ENCODE data around the gene IL36G. TPM values are rescaled to one million over a fixed set of nuclear protein-coding genes. Genes with fewer than 3 reads are reported as not detected.

Gene IL36G
- total RNA-seq, 1 experiment from 2014 or later = not detected

DNA sequence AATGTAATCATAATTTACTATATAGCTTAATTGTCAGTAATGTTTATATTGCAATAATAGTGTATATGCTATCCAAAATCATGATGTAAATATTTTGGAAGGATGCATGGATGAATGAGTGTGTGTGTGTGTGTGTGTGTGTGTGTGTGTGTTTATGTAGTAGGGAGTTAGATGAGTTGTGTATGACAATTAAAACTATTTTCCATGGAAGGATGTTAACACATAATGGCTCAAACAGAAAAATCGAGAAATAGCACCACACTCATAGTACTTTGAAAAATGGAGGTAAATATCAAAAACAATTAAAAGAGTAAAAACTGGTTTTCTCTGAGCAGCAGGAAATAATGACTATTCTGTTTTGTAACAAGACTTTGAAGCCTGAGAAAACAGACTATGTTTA lies 19.3 kb downstream of the IL36G start:
- no peak overlapping the region for H3K4me3 Mint-ChIP-seq (ENCODE audit: unreplicated experiment)
- H3K36me3 Mint-ChIP-seq (ENCODE audit: insufficient read depth, unreplicated experiment) = no peaks in the 10 kb centered on the region
- Histone ChIP-seq H3K4me3 (ENCODE audit: low read depth, low read length) (no peak overlapping the region), H3K27me3 (replicated peaks; ENCODE audit: control insufficient read depth, insufficient read depth, low read length) (no peaks in the 10 kb centered on the region), H3K9me3 (peaks cover 11% of the 10 kb centered on the region), H3K36me3 (ENCODE audit: control insufficient read depth, insufficient read depth, low read length) (no peaks in the 10 kb centered on the region), H3K4me1 (no peaks in the 10 kb centered on the region)
- DNase-seq = no peak
- ChIA-PET CTCF (no interaction called here), POLR2A (no interaction called here)
- peaks cover 40% of the 10 kb centered on the region for H3K9me3 Mint-ChIP-seq (ENCODE audit: unreplicated experiment)
- no peaks in the 10 kb centered on the region for H3K4me1 Mint-ChIP-seq (ENCODE audit: low read depth, unreplicated experiment)
- no peak overlapping the region for H3K27ac Mint-ChIP-seq (ENCODE audit: unreplicated experiment)
- no peak for TF ChIP-seq CTCF (IDR thresholded peaks at IDR 0.05; ENCODE audit: insufficient read depth in 1 of 2, low read depth in 1 of 2, low read length in 1 of 2, severe bottlenecking in 1 of 2, unreplicated experiment in 1 of 2)
- no TSS peak for BruUV-seq (replicated peaks)
- H3K27me3 Mint-ChIP-seq (ENCODE audit: insufficient read depth, unreplicated experiment) = no peaks in the 10 kb centered on the region
- intact Hi-C loops (cut with micrococcal nuclease; ENCODE audit: unreplicated experiment) = no loop called here

DNA sequence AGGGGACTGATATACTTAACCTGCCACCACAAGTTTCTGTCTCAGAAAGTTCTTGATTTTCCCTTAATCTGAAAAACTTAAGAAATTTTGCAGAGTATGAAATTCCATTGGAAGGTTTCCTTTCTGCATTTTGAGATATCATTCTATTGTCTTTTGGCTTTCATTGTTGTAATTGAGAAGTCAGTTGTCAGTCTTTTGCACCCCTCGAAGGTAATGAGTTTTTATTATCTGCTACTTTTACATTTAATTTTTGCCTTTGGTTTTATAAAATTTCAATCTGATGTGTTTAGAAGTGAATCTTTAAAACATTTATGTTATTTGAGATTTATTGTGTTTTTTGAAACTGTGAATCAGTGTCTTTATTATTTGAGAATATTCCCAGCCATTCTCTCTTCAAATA lies 22.6 kb downstream of the IL36G start:
- no peak overlapping the region for H3K4me3 ChIP-seq (ENCODE audit: low read depth, low read length)
- Mint-ChIP-seq H3K27me3 (ENCODE audit: insufficient read depth, unreplicated experiment) (no peaks in the 10 kb centered on the region), H3K9me3 (ENCODE audit: unreplicated experiment) (peaks cover 33% of the 10 kb centered on the region), H3K36me3 (ENCODE audit: insufficient read depth, unreplicated experiment) (no peaks in the 10 kb centered on the region), H3K4me1 (ENCODE audit: low read depth, unreplicated experiment) (no peaks in the 10 kb centered on the region), H3K4me3 (ENCODE audit: unreplicated experiment) (no peak overlapping the region), H3K27ac (ENCODE audit: unreplicated experiment) (no peak overlapping the region)
- H3K27me3 ChIP-seq (replicated peaks; ENCODE audit: control insufficient read depth, insufficient read depth, low read length) = no peaks in the 10 kb centered on the region
- intact Hi-C loops (cut with micrococcal nuclease; ENCODE audit: unreplicated experiment) = no loop called here
- ChIA-PET CTCF (no interaction called here), POLR2A (no interaction called here)
- BruUV-seq (replicated peaks) = no TSS peak
- DNase-seq = no peak
- H3K36me3 ChIP-seq (ENCODE audit: control insufficient read depth, insufficient read depth, low read length) = no peaks in the 10 kb centered on the region
- no peak for TF ChIP-seq CTCF (IDR thresholded peaks at IDR 0.05; ENCODE audit: insufficient read depth in 1 of 2, low read depth in 1 of 2, low read length in 1 of 2, severe bottlenecking in 1 of 2, unreplicated experiment in 1 of 2)
- H3K9me3 ChIP-seq = peaks cover 11% of the 10 kb centered on the region
- H3K4me1 ChIP-seq = no peaks in the 10 kb centered on the region

- BruUV-seq (replicated peaks) = no TSS peak
- H3K4me1 Mint-ChIP-seq (ENCODE audit: low read depth, unreplicated experiment) = no peaks in the 10 kb centered on the region
- Histone ChIP-seq H3K4me3 (ENCODE audit: low read depth, low read length) (no peak overlapping the region), H3K4me1 (no peaks in the 10 kb centered on the region), H3K27me3 (replicated peaks; ENCODE audit: control insufficient read depth, insufficient read depth, low read length) (no peaks in the 10 kb centered on the region), H3K9me3 (peaks cover 11% of the 10 kb centered on the region), H3K36me3 (ENCODE audit: control insufficient read depth, insufficient read depth, low read length) (no peaks in the 10 kb centered on the region)
- no peak for TF ChIP-seq CTCF (IDR thresholded peaks at IDR 0.05; ENCODE audit: insufficient read depth in 1 of 2, low read depth in 1 of 2, low read length in 1 of 2, severe bottlenecking in 1 of 2, unreplicated experiment in 1 of 2)
- no peak overlapping the region for H3K4me3 Mint-ChIP-seq (ENCODE audit: unreplicated experiment)
- H3K27ac Mint-ChIP-seq (ENCODE audit: unreplicated experiment) = no peak overlapping the region
- H3K27me3 Mint-ChIP-seq (ENCODE audit: insufficient read depth, unreplicated experiment) = peaks cover 5% of the 10 kb centered on the region
- intact Hi-C loops (cut with micrococcal nuclease; ENCODE audit: unreplicated experiment) = no loop called here
- peaks cover 33% of the 10 kb centered on the region for H3K9me3 Mint-ChIP-seq (ENCODE audit: unreplicated experiment)
- DNase-seq = no peak
- H3K36me3 Mint-ChIP-seq (ENCODE audit: insufficient read depth, unreplicated experiment) = no peaks in the 10 kb centered on the region
- ChIA-PET CTCF (no interaction called here), POLR2A (no interaction called here)
Measured at GRCh38 chr2:113002677-113003076, 24.9 kb downstream of the IL36G start.

All from Caco-2 (cell line).